HepG2 (cell line): ENCODE data around the gene NUP133. TPM values are rescaled to one million over a fixed set of nuclear protein-coding genes. Genes with fewer than 3 reads are reported as not detected.

Experiments used
- EED ChIP-seq: sonication (generic); formaldehyde crosslinking; IDR thresholded peaks from 2 replicates; pipeline ENCODE4 v1.5.0; 2020; ENCODE audit warnings: mild to moderate bottlenecking, missing genetic modification reagents
- ELF4 ChIP-seq: sonication (generic); formaldehyde crosslinking; IDR thresholded peaks from 2 replicates; pipeline ENCODE4 v1.5.0; 2020; ENCODE audit warnings: missing genetic modification reagents, mild to moderate bottlenecking, moderate library complexity, borderline replicate concordance
- MTF2 ChIP-seq: sonication (generic); formaldehyde crosslinking; IDR thresholded peaks from 2 replicates; pipeline ENCODE4 v1.5.0; 2020; ENCODE audit warnings: missing genetic modification reagents, borderline replicate concordance
- NCOA1 ChIP-seq: sonication (generic); formaldehyde crosslinking; IDR thresholded peaks from 2 replicates; pipeline ENCODE4 v1.9.0; 2021; ENCODE audit warnings: missing genetic modification reagents
- SAP130 ChIP-seq: IDR thresholded peaks from 2 replicates; pipeline ENCODE4 v1.6.1; 2016; ENCODE audit warnings: low read depth
- TBX2 ChIP-seq: sonication (generic); formaldehyde crosslinking; IDR thresholded peaks from 2 replicates; pipeline ENCODE4 v1.5.0; 2020; ENCODE audit warnings: missing genetic modification reagents, mild to moderate bottlenecking, borderline replicate concordance
- ZFAT ChIP-seq: sonication (generic); formaldehyde crosslinking; conservative IDR thresholded peaks from 2 replicates; pipeline ENCODE4 v1.8.1; 2023; ENCODE audit warnings: missing genetic modification reagents, inconsistent platforms
- ZNF782 ChIP-seq: sonication (generic); formaldehyde crosslinking; IDR thresholded peaks from 2 replicates; pipeline ENCODE4 v1.4.0; 2020; ENCODE audit warnings: missing genetic modification reagents, mild to moderate bottlenecking, borderline replicate concordance
- polyA plus RNA-seq, 8 experiments: library from polyadenylated mRNA; depleted of rRNA in 3 of 8; stranded (reverse) in 7 of 8; unstranded in 1 of 8; fragments of >200 nt; fragmentation: Illumina TruSeq in 4 of 8; extraction: Trizol in 4 of 8; gene quantifications; 2 replicates each; pipeline versions ENCODE4 v1.2.1 to v1.2.3, GENCODE V29; 2011 to 2016; ENCODE audit warnings: low read depth in 4 of 8, missing spikeins in 1 of 8, mixed read lengths in 1 of 8; ENCODE audit not compliant: insufficient read depth in 1 of 8
- total RNA-seq, 5 experiments: library from RNA; depleted of rRNA; stranded (reverse); fragments of >200 nt; fragmentation: Illumina TruSeq; extraction: Trizol; gene quantifications; 2 replicates each; pipeline ENCODE4 v1.2.3, GENCODE V29; 2016; ENCODE audit warnings: low read depth in 1 of 5
- TF ChIP-seq, protein P1 (sequence below): sonication (generic); formaldehyde crosslinking; IDR thresholded peaks from 2 replicates; pipeline ENCODE4 v1.4.0; 2020; ENCODE audit warnings: missing genetic modification reagents
- TF ChIP-seq, protein P2 (sequence below): sonication (generic); formaldehyde crosslinking; IDR thresholded peaks from 2 replicates; pipeline ENCODE4 v1.5.0; 2020; ENCODE audit warnings: mild to moderate bottlenecking, missing genetic modification reagents
- TF ChIP-seq, protein P3 (sequence below): sonication (generic); formaldehyde crosslinking; conservative IDR thresholded peaks from 2 replicates; pipeline ENCODE4 v1.8.0; 2022; ENCODE audit warnings: low read depth, missing genetic modification reagents
- TF ChIP-seq, protein P4 (sequence below): IDR thresholded peaks from 2 replicates; pipeline ENCODE4 v1.6.1; 2018; ENCODE audit warnings: missing genetic modification reagents
- TF ChIP-seq, protein P5 (sequence below): sonication (generic); formaldehyde crosslinking; IDR thresholded peaks from 2 replicates; pipeline ENCODE4 v1.4.0; 2020; ENCODE audit warnings: missing genetic modification reagents
- TF ChIP-seq, protein P6 (sequence below): sonication (generic); formaldehyde crosslinking; IDR thresholded peaks from 2 replicates; pipeline ENCODE4 v1.9.0; 2021; ENCODE audit warnings: missing genetic modification reagents, mild to moderate bottlenecking, borderline replicate concordance

Gene NUP133
- total and polyA plus RNA-seq, 2 of the 13 experiments (the other 11 are each of a cell fraction or from before 2014, with no cell fraction given), result 17.7 to 45.6 TPM

DNA sequence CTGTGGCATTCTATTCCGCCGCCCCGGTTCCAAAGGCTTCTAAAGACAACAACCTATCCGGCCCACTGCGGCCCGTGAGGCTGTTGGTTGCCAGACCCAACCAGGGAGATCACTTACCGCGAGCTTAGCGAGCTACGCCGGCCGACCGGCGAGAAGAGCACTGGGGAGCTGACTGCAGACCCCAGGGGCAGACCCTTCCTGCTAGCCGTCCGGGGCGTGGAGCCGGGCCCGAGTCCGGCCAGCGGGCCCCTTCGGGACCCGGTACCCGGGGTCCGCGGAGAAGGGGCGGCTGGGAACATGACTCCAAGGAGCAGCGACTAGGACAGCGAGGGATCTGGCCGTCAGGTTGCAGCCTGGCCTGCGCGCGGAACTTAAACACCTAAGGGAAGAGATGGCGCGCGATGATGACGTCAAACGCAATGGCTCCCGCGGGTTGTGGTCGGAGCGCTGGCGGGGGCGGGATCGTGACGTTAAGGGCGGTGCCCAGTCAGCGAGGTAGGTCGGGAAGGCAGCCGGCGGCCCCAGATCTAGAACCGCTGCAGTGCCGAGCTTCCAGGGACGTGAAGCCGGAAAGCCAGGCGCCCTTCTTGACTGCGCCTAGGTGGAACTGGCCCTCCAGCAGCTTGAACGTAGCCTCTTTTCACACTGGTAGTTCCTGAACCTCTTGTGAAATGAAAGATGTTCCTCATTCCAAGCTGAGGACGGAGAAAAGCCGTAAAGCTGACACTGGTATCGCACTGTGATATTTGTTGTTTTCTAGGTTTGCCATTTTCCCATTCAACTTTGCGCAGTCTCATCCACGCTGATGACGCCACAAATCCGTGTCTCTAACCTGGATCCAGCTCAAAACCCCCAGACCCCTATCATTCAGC is at the start of gene NUP133 (continued):
- TF ChIP-seq, protein P1, sequence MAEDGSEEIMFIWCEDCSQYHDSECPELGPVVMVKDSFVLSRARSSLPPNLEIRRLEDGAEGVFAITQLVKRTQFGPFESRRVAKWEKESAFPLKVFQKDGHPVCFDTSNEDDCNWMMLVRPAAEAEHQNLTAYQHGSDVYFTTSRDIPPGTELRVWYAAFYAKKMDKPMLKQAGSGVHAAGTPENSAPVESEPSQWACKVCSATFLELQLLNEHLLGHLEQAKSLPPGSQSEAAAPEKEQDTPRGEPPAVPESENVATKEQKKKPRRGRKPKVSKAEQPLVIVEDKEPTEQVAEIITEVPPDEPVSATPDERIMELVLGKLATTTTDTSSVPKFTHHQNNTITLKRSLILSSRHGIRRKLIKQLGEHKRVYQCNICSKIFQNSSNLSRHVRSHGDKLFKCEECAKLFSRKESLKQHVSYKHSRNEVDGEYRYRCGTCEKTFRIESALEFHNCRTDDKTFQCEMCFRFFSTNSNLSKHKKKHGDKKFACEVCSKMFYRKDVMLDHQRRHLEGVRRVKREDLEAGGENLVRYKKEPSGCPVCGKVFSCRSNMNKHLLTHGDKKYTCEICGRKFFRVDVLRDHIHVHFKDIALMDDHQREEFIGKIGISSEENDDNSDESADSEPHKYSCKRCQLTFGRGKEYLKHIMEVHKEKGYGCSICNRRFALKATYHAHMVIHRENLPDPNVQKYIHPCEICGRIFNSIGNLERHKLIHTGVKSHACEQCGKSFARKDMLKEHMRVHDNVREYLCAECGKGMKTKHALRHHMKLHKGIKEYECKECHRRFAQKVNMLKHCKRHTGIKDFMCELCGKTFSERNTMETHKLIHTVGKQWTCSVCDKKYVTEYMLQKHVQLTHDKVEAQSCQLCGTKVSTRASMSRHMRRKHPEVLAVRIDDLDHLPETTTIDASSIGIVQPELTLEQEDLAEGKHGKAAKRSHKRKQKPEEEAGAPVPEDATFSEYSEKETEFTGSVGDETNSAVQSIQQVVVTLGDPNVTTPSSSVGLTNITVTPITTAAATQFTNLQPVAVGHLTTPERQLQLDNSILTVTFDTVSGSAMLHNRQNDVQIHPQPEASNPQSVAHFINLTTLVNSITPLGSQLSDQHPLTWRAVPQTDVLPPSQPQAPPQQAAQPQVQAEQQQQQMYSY, result peak; percentile 31; the same call in 1 of the 2 replicates
- TF ChIP-seq, protein P2, sequence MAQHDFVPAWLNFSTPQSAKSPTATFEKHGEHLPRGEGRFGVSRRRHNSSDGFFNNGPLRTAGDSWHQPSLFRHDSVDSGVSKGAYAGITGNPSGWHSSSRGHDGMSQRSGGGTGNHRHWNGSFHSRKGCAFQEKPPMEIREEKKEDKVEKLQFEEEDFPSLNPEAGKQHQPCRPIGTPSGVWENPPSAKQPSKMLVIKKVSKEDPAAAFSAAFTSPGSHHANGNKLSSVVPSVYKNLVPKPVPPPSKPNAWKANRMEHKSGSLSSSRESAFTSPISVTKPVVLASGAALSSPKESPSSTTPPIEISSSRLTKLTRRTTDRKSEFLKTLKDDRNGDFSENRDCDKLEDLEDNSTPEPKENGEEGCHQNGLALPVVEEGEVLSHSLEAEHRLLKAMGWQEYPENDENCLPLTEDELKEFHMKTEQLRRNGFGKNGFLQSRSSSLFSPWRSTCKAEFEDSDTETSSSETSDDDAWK, result no peak
- TF ChIP-seq, protein P3, sequence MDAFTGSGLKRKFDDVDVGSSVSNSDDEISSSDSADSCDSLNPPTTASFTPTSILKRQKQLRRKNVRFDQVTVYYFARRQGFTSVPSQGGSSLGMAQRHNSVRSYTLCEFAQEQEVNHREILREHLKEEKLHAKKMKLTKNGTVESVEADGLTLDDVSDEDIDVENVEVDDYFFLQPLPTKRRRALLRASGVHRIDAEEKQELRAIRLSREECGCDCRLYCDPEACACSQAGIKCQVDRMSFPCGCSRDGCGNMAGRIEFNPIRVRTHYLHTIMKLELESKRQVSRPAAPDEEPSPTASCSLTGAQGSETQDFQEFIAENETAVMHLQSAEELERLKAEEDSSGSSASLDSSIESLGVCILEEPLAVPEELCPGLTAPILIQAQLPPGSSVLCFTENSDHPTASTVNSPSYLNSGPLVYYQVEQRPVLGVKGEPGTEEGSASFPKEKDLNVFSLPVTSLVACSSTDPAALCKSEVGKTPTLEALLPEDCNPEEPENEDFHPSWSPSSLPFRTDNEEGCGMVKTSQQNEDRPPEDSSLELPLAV, result no peak
- TF ChIP-seq, protein P4, sequence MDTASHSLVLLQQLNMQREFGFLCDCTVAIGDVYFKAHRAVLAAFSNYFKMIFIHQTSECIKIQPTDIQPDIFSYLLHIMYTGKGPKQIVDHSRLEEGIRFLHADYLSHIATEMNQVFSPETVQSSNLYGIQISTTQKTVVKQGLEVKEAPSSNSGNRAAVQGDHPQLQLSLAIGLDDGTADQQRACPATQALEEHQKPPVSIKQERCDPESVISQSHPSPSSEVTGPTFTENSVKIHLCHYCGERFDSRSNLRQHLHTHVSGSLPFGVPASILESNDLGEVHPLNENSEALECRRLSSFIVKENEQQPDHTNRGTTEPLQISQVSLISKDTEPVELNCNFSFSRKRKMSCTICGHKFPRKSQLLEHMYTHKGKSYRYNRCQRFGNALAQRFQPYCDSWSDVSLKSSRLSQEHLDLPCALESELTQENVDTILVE, result peak; percentile 13; the same call in 1 of the 2 replicates
- TF ChIP-seq ELF4 (CRISPR knock-in tag) (no peak; the same call in 1 of the 2 replicates), ZFAT (CRISPR knock-in tag) (no peak), TBX2 (peak; percentile 86), SAP130 (CRISPR knock-in tag) (peak; percentile 98), ZNF782 (CRISPR knock-in tag) (no peak; the same call in 1 of the 2 replicates), NCOA1 (CRISPR knock-in tag) (peak; percentile 1; the same call in 1 of the 2 replicates), EED (CRISPR knock-in tag) (no peak), MTF2 (CRISPR knock-in tag) (no peak)
- TF ChIP-seq, protein P5, sequence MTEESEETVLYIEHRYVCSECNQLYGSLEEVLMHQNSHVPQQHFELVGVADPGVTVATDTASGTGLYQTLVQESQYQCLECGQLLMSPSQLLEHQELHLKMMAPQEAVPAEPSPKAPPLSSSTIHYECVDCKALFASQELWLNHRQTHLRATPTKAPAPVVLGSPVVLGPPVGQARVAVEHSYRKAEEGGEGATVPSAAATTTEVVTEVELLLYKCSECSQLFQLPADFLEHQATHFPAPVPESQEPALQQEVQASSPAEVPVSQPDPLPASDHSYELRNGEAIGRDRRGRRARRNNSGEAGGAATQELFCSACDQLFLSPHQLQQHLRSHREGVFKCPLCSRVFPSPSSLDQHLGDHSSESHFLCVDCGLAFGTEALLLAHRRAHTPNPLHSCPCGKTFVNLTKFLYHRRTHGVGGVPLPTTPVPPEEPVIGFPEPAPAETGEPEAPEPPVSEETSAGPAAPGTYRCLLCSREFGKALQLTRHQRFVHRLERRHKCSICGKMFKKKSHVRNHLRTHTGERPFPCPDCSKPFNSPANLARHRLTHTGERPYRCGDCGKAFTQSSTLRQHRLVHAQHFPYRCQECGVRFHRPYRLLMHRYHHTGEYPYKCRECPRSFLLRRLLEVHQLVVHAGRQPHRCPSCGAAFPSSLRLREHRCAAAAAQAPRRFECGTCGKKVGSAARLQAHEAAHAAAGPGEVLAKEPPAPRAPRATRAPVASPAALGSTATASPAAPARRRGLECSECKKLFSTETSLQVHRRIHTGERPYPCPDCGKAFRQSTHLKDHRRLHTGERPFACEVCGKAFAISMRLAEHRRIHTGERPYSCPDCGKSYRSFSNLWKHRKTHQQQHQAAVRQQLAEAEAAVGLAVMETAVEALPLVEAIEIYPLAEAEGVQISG (CRISPR knock-in tag), result peak; percentile 88
- TF ChIP-seq, protein P6, sequence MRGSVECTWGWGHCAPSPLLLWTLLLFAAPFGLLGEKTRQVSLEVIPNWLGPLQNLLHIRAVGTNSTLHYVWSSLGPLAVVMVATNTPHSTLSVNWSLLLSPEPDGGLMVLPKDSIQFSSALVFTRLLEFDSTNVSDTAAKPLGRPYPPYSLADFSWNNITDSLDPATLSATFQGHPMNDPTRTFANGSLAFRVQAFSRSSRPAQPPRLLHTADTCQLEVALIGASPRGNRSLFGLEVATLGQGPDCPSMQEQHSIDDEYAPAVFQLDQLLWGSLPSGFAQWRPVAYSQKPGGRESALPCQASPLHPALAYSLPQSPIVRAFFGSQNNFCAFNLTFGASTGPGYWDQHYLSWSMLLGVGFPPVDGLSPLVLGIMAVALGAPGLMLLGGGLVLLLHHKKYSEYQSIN (CRISPR knock-in tag), result no peak
